GM18511 (cell line): ENCODE measurements around the gene PXDC1.
"Not testable (repeated sequence)": the region's sequence is repeated elsewhere in the genome, so short reads cannot be mapped to it uniquely, and the experiment has no call there.

Experiments
- ATAC-seq: cut with Tn5 transposase; IDR thresholded peaks from one replicate; pipeline ENCODE4 v1.9.1; 2021; ENCODE audit warnings: mild to moderate bottlenecking, moderate library complexity; ENCODE audit not compliant: unreplicated experiment

Gene PXDC1

DNA sequence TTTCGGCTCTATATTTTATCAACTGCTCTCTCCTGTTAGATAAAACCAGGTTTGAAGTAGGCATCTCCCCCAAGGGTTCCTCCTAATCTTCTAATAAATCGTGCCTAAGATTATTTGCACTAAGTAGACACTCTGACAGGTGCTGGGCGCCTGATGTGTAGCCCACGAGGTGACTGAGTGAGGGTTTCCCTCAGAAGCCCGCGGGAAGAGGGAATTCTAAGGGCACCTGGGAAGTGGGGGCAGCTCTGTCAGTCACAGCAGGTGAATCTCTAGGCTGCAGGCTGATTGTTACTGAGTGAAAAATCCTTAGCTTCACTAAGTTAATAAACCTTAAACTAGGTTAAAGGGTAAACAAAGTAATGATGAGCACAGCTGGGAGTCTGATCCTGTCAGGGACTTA lies 68.2 kb downstream of the PXDC1 start:
- ATAC-seq: no peak

DNA sequence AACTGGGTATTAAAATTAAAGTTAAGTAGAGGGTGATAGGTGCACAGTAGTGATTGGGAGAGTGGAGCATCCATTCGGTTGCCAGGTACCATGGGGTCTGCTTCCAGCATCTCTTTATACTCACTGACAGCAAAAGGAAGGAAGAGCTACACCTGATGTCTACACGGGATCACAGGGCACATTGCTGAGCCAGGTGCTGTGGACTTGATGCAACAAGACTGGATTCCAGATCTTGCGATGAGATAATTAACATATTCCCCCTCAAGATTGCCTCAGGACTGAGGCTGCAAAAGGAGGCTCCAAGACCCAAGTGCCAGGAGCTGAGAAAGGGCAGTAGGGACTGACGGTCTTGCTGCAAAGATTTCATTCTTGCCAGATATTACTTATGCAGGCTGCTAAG lies 72.6 kb downstream of the PXDC1 start:
- ATAC-seq: no peak

- ATAC-seq: not testable (repeated sequence)
Observed at GRCh38 chr6:3677751-3678150, 73.8 kb downstream of the PXDC1 start.

DNA sequence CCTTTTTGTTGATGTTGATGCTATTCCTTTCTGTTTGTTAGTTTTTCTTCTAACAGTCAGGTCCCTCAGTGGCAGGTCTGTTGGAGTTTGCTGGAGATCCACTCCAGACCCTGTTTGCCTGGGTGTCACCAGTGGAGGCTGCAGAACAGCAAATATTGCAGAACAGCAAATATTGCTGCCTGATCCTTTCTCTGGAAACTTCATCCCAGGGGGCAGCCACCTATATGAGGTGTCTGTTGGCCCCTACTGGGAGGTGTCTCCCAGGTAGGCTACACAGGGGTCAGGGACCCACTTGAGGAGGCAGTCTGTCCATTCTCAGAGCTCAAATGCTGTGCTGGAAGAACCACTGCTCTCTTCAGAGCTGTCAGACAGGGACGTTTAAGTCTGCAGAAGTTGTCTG lies 74.2 kb downstream of the PXDC1 start:
- not testable (repeated sequence) for ATAC-seq
